Measurements from ENCODE around the gene SH3GL3.

The SH3GL3 gene

GRCh38 chr15:83470887-83471286, 23.7 kb downstream of the SH3GL3 start:
- no peak for DNase-seq

DNA sequence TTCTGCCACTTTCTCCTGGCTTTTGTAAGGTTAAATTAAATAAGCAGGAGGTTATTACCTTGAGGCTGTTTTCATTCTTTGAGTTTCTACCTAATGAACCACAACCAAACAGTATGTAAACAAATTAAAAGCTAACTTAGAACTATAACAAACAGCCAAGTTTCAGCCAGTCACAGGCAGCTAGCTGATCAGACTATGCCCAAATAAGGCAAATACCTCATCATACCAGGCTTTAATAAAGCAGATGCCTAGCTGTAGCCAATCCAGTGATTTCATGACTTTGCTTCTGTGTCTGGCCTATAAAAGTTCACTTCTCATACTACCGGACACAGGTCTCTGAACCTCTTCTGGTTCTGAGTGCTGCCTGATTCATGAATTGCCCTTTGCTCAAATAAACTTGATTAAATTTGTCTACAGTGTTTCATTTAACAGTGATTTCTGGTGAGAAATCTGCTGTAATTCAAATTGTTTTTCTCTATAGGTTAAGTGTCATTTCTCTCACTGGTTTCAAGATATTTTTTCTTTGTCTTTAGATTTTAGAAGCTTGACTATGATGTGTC, 24.2 kb downstream of the SH3GL3 start:
- no peak for DNase-seq

- no peak for DNase-seq
Measured at GRCh38 chr15:83472151-83472550, 25.0 kb downstream of the SH3GL3 start.

- DNase-seq, result no peak
Measured at GRCh38 chr15:83472797-83473196, 25.7 kb downstream of the SH3GL3 start.

DNA sequence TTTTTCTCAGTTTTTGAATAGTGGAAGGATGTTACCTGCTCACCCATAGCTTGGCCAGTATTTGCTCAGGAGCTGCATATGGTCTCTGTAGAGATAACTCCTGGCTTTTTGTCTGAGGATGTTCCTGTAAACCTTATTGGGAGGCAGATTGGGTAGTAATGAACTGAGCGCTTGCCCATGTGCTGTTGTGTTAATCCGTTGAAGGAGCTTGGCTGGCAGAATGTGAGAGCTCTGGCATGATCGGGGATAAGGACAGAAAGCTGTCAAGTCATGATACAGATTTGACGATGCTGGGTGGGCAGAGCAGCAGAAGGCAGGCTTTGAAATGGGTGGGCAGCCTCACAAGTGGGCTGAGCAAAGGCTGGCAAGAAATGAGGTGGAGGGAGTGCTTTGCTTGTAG, 27.4 kb downstream of the SH3GL3 start:
- DNase-seq, result no peak

GRCh38 chr15:83475551-83475950, 28.4 kb downstream of the SH3GL3 start:
- DNase-seq, result no peak

GRCh38 chr15:83476066-83476465, 28.9 kb downstream of the SH3GL3 start:
- no peak for DNase-seq

- no peak for DNase-seq
Measured at GRCh38 chr15:83476708-83477107, 29.6 kb downstream of the SH3GL3 start.

GRCh38 chr15:83477172-83477807, 30.1 kb downstream of the SH3GL3 start:
- no peak for DNase-seq

DNA sequence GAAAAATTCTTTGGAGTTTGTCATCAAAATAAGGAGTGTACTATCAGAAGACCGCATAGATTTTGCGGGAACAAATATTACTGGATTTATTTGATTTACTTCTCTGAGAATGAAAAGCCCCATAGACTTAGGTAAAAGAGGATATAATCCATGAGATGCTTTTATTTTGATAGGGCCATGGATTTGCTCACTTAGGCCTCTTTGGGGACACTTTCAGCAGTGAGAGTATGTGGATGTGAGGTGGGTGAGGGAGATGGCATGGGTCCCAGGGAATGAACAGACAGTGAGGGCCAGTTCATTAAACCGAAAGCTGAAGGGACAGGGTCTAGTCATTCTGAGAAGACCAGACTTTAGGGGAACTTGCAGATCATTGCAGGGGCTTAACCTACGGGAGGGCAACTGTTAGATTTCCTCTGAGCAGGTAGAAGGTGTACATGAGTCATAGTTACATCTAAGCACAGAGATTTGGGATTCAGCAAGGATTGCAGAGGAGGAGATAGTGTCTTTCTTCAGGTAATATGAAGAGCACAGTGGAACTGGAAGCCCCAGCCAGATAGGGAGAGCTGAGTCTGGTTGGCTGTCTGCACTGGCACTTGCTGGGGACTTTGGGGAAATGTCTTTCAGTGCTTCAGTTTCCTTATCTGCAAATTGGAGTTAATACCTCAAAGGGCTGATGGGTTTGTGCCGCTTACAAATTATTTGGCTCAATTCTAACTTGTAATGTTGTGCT, 30.8 kb downstream of the SH3GL3 start:
- DNase-seq, result no peak

GRCh38 chr15:83483612-83484011, 36.5 kb downstream of the SH3GL3 start:
- DNase-seq, result no peak

DNA sequence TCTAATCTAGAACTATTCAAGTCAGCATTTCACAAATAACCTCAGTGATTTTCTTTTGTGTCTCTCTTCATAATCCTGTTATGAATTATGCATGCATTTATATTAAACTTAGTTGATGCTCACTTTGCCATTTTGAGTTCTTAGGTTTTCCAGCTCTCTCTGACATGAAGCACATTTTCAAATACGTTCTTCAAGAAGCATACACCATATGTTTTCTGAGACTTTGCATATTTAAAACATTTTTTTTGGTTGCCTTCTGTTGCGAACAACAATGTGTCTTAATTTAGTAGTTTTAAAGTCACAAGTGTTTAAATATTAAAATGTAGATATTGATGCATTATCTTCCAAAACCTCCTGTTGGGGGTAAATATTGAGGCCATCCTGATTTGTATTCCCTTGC, 37.5 kb downstream of the SH3GL3 start:
- no peak for DNase-seq

DNA sequence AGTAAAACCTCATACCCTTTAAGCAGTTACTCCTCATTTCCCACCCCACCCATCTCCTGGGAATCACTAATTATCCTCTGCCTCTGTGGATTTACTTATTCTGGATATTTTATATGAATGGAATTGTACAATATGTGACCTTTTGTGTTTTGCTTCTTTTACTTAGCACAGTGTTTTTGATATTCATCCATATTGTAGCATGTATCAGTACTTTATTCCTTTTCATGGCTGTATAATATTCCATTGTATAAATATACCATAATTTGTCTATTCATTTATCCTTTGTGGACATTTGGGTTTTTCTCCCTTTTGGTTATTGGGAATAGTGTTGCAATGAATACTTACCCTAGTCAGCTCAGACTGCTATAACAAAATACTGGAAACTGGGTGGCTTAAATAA, 39.2 kb downstream of the SH3GL3 start:
- DNase-seq, result no peak

DNA sequence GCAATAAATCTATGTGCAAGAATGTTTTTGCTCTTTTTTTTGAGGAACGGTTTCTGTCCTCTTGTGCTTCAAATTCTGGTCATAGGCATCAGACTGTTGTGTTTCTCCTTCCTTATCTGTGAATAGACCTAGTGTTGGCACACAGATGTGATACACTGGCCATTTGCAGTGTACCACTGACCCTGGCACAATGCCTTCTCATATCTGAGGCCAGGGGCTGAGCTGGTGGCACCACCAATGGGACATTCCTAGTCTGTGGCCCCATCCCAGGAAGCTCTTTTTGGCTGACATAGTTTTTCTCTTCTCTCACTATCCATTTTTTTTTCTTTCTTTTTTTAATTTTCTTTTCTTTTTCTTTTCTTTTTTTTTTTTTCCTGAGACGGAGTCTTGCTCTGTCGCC, 40.4 kb downstream of the SH3GL3 start:
- DNase-seq, result no peak

DNA sequence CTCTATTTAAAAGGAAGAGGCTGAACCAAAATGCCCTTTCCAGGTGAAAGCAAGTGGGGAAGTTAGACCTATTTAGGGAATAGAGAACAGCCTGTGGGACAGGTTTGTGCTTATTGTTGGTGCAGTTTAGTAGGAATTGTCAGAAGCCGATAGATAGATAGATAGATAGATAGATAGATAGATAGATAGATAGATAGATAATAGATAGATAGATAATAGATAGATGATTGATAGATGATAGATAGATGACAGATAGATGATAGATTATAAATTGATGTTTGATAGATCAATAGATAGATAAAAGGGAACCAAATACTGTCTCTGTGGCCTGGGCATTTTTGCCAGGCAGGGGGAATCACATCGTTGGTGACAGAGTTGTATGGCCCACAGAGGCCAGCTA, 42.5 kb downstream of the SH3GL3 start:
- DNase-seq, result no peak

DNA sequence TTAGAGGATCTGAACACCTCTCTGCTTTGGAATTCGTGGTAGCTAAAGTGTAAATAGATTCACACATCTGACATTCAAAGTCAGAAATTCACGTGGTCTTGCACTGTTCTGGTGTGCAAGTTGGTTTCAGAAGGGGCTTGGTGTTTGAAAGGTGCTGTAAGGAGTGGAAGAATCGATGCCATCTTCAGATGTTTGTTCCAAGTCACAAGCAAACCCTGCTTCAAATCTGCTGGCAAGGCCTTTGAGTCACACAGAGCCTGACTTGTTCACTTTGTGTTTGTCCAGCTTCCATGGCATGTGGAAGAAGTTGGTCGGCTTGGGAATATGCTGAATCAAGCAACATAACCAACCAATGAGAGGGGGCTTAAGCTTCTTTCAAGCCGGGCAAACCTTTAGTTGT, 44.3 kb downstream of the SH3GL3 start:
- no peak for DNase-seq

GRCh38 chr15:83496766-83497165, 49.6 kb downstream of the SH3GL3 start:
- no peak for DNase-seq

- no peak for DNase-seq
Measured at GRCh38 chr15:83498374-83498773, 51.2 kb downstream of the SH3GL3 start.

DNA sequence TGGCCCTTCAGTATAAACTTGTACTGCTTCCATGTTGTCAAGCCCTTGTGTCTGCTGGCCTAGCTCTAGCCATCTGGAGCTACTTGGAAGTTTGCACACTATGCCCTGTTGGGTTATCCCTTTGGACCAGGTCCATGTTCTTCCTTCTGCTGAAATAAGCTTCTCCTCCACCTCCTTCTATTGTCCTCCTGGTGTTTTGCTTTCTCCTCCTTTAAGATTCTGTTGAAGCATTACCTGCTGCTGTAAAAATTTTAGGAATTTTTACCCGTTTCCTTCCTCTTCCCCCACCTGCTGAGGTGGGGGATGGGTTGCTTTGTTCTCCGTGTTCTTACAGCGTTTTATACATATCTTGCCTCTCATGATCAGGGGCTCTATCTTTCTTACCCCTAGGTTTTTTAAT, 51.7 kb downstream of the SH3GL3 start:
- DNase-seq, result no peak

DNA sequence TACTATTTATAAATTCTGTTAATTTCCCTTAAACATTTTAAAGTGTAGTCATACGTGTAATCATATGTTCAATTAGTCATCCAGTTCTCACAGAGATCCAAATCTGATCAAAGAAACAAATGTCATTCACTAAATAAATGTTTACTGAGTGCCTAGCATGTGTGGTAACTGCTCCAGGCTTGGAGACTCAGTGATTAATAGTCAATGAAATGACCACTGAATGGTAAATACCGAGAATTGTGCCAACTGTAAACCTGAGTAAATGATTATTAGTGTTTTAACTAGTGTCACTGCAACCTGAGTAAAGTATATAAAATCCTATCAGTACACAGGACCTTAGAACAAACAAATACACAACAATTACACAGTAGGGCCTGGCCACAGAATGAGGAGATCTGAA, 52.3 kb downstream of the SH3GL3 start:
- no peak for DNase-seq

DNA sequence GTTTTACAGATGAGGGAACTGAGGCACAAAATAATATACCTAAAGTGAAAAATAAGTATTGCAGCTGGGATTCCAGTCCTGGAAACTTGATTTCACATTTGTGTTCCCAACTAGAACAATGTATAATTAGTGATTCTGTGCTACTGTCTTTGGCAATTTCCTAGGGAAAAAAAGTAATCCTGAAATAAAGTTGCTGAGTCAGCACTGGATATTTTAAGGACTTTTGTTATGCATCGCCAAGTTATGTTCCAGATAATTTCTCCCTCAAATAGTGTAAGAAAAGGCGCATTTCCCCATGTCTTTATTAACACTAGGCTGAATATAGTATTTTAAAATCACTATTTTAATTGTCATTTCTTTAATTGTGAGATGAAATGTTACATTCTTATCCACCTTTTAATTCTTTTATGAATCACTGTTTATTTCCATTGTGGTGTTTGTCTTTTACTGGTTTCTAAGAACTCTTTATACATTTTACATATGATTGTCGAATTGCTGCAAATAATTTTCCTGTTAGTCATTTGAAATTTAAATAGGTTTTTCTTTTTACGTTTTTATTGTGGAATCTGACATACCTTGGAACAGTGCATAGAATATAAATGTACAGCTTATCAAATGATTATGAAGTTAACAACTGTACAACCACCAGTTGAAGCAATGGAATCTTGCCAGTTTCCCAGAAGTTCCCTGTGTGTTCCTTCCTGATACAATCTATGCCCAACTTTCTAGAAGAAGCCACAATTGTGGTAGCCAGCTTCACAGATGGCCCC, 56.6 kb downstream of the SH3GL3 start:
- no peak for DNase-seq

DNA sequence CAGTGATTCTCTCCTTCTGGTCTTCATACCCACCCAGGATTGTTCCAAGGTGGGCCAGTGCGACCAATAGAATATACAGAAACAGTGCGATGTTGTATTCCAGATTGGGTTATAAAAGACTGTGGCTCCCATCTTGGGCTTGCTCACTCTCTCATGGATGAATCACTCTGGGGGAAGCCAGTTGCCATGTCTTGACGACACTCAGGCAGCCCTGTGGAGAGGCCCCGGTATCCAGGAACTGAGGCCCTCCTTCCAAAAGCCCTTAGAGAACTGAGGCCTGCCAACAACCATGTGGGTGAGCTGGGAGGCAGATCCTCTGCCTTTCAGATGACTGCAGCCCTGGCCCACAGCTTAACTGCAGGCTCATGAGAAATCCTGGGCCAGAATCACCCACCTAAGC, 57.2 kb downstream of the SH3GL3 start:
- no peak for DNase-seq

DNA sequence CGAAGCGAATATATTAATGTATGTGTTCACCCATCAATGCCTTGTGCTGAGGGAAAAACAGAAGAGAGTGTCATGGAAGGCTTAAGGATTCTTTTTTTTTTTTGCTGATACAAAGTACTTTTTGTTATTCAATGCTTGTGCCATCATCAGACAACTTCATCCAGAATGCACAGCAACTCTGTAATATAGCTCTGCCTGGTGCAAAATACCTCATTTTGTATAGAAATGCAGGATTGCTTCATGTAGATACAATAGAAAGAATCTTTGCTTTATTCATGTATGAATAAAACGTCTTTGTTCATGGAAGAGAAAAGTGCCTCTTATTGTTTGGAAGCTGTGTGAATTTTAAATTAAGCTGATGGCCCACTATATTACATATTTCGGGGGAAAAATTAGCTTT, 62.9 kb downstream of the SH3GL3 start:
- DNase-seq, result no peak

GRCh38 chr15:83512459-83512858, 65.3 kb downstream of the SH3GL3 start:
- no peak for DNase-seq

All from NCI-H1694 (cell line).